Measurements from ENCODE around the gene CD248. TPM values are rescaled to one million over a fixed set of nuclear protein-coding genes. Genes with fewer than 3 reads are reported as not detected.
"Not testable (repeated sequence)": the region's sequence is repeated elsewhere in the genome, so short reads cannot be mapped to it uniquely, and the experiment has no call there.

Gene CD248
- total RNA-seq, 1 donor, result 99.1 TPM

- H3K4me3 ChIP-seq (ENCODE audit: low read depth, low read length), result peak within 1 kb of the TSS; percentile 35
- TF ChIP-seq CTCF (IDR thresholded peaks at IDR 0.05; ENCODE audit: insufficient read depth, low read length), result no peak
- no peak for DNase-seq (ENCODE audit: low read depth)
These were observed 39.1 kb downstream of the CD248 start, which contains the start of gene CNIH2 for GRCh38 chr11:66277471-66278362. Gene CNIH2, plus strand, starts transcription at chr11:66278175. Its CDS starts 282 bp downstream, at chr11:66278457.

GRCh38 chr11:66277064-66277463 is 39.8 kb downstream of the CD248 start:
- DNase-seq (ENCODE audit: low read depth), result not testable (repeated sequence)

GRCh38 chr11:66276619-66277018 is 40.2 kb downstream of the CD248 start:
- H3K4me3 ChIP-seq (ENCODE audit: low read depth, low read length); DNase-seq (ENCODE audit: low read depth): not testable (repeated sequence)

More at GRCh38 chr11:66277064-66277463, 39.8 kb downstream of the CD248 start:
- not testable (repeated sequence) for H3K4me3 ChIP-seq (ENCODE audit: low read depth, low read length)

GRCh38 chr11:66275984-66276612 is 40.7 kb downstream of the CD248 start:
- no peak for DNase-seq (ENCODE audit: low read depth)
- no peak overlapping the region for H3K4me3 ChIP-seq (ENCODE audit: low read depth, low read length)
- TF ChIP-seq CTCF (IDR thresholded peaks at IDR 0.05; ENCODE audit: insufficient read depth, low read length), result no peak

- no peak overlapping the region for H3K4me3 ChIP-seq (ENCODE audit: low read depth, low read length)
- no peak for DNase-seq (ENCODE audit: low read depth)
- TF ChIP-seq CTCF (IDR thresholded peaks at IDR 0.05; ENCODE audit: insufficient read depth, low read length), result no peak
These were observed 41.4 kb downstream of the CD248 start for GRCh38 chr11:66275396-66275795.

- no peak for DNase-seq (ENCODE audit: low read depth)
- no peak overlapping the region for H3K4me3 ChIP-seq (ENCODE audit: low read depth, low read length)
- no peak for TF ChIP-seq CTCF (IDR thresholded peaks at IDR 0.05; ENCODE audit: insufficient read depth, low read length)
These were observed 42.6 kb downstream of the CD248 start for GRCh38 chr11:66274219-66274618.

GRCh38 chr11:66272596-66272995 is 44.2 kb downstream of the CD248 start:
- TF ChIP-seq CTCF (IDR thresholded peaks at IDR 0.05; ENCODE audit: insufficient read depth, low read length), result no peak
- no peak for DNase-seq (ENCODE audit: low read depth)
- H3K4me3 ChIP-seq (ENCODE audit: low read depth, low read length), result no peak overlapping the region
